Neuronal stem cell (in vitro differentiated cells): Measurements from ENCODE around the gene ARHGEF16.

Experiments
- DNase-seq: peaks from one replicate; pipeline ENCODE4 v3.0.0-alpha.2; 2013; ENCODE audit warnings: low spot score
- H2AFZ ChIP-seq: one replicate; pipeline ENCODE4 v1.6.1; 2013; ENCODE audit warnings: mild to moderate bottlenecking, low read length, inconsistent platforms
- H2AK5ac ChIP-seq: 2 replicates; pipeline ENCODE4 v1.6.1; 2013; ENCODE audit warnings: low read depth, mild to moderate bottlenecking, inconsistent platforms, low read length, moderate library complexity, mixed read lengths
- H2BK120ac ChIP-seq: 2 replicates; pipeline ENCODE4 v1.6.1; 2013; ENCODE audit warnings: low read depth, mild to moderate bottlenecking, inconsistent platforms, low read length, moderate library complexity, mixed read lengths
- H2BK12ac ChIP-seq: one replicate; pipeline ENCODE4 v1.6.1; 2013; ENCODE audit warnings: low read length, inconsistent platforms
- H2BK15ac ChIP-seq: 2 replicates; pipeline ENCODE4 v1.6.1; 2013; ENCODE audit warnings: mild to moderate bottlenecking, low read length, inconsistent platforms, mixed read lengths
- H2BK5ac ChIP-seq: one replicate; pipeline ENCODE4 v1.6.1; 2013; ENCODE audit warnings: inconsistent platforms, mild to moderate bottlenecking, low read length, moderate library complexity
- H3K14ac ChIP-seq: one replicate; pipeline ENCODE4 v1.6.1; 2013; ENCODE audit warnings: low read length, inconsistent platforms
- H3K18ac ChIP-seq: 2 replicates; pipeline ENCODE4 v1.6.1; 2013; ENCODE audit warnings: low read length, inconsistent platforms
- H3K23ac ChIP-seq: 2 replicates; pipeline ENCODE4 v1.6.1; 2013; ENCODE audit warnings: low read depth, mild to moderate bottlenecking, mixed read lengths, low read length, inconsistent platforms; ENCODE audit not compliant: poor library complexity
- H3K27ac ChIP-seq: replicated peaks from 3 replicates; pipeline ENCODE4 v1.5.1; 2013; ENCODE audit warnings: low read length, inconsistent platforms
- H3K27me3 ChIP-seq, 3 experiments: 2 replicates each; pipeline ENCODE4 v1.6.1; 2013; ENCODE audit warnings: low read length in 3 of 3, mild to moderate bottlenecking in 2 of 3, inconsistent platforms in 1 of 3, low read depth in 1 of 3, mixed read lengths in 1 of 3, moderate library complexity in 1 of 3; ENCODE audit not compliant: control insufficient read depth in 3 of 3, insufficient read depth in 3 of 3
- H3K36me3 ChIP-seq, 2 donors: replicated peaks in 1 of 2; 2 replicates each; pipeline ENCODE4 v1.6.1; 2013; ENCODE audit warnings: low read length in 2 of 2; ENCODE audit not compliant: control insufficient read depth in 2 of 2, insufficient read depth in 2 of 2
- H3K4ac ChIP-seq: 2 replicates; pipeline ENCODE4 v1.6.1; 2013; ENCODE audit warnings: inconsistent platforms, mild to moderate bottlenecking, low read length, moderate library complexity
- H3K4me1 ChIP-seq, 2 donors: 1 replicate in 1 of 2; 2 replicates in 1 of 2; pipeline ENCODE4 v1.6.1; 2013; ENCODE audit warnings: low read length in 2 of 2, low read depth in 1 of 2; ENCODE audit not compliant: control insufficient read depth in 2 of 2, insufficient read depth in 1 of 2
- H3K4me2 ChIP-seq: one replicate; pipeline ENCODE4 v1.6.1; 2013; ENCODE audit warnings: mild to moderate bottlenecking, low read length, inconsistent platforms; ENCODE audit not compliant: insufficient read depth, poor library complexity, severe bottlenecking
- H3K4me3 ChIP-seq, 2 donors: 2 replicates each; pipeline ENCODE4 v1.5.1; 2013; ENCODE audit warnings: low read length in 2 of 2, mild to moderate bottlenecking in 2 of 2, inconsistent platforms in 1 of 2, moderate library complexity in 1 of 2
- H3K79me1 ChIP-seq: one replicate; pipeline ENCODE4 v1.6.1; 2013; ENCODE audit warnings: low read depth, mild to moderate bottlenecking, inconsistent platforms, low read length, moderate library complexity
- H3K9ac ChIP-seq: one replicate; pipeline ENCODE4 v1.6.1; 2013; ENCODE audit warnings: mild to moderate bottlenecking, low read depth, low read length, inconsistent platforms; ENCODE audit not compliant: poor library complexity
- H3K9me3 ChIP-seq, 2 donors: replicated peaks in 1 of 2; 2 replicates each; pipeline versions ENCODE3 to v1.6.1; 2013; ENCODE audit warnings: low read length in 2 of 2, mild to moderate bottlenecking in 2 of 2, inconsistent platforms in 1 of 2, low read depth in 1 of 2, mixed read lengths in 1 of 2, moderate library complexity in 1 of 2; ENCODE audit not compliant: control insufficient read depth in 2 of 2, insufficient read depth in 1 of 2
- H4K8ac ChIP-seq: one replicate; pipeline ENCODE4 v1.6.1; 2013; ENCODE audit warnings: low read depth, mild to moderate bottlenecking, inconsistent platforms, low read length, moderate library complexity
- H4K91ac ChIP-seq: one replicate; pipeline ENCODE4 v1.6.1; 2013; ENCODE audit warnings: low read length, low read depth, mild to moderate bottlenecking, inconsistent platforms; ENCODE audit not compliant: poor library complexity
- WGBS, 2 donors: extraction: QIAGEN DNeasy Blood & Tissue Kit; methylation state at CpG; one replicate each; pipeline ENCODE4 v1.1.7; 2013; ENCODE audit warnings: missing lambda C conversion rate in 2 of 2, mixed read lengths in 1 of 2; ENCODE audit not compliant: insufficient read length in 2 of 2, insufficient replicate concordance in 1 of 2; ENCODE audit errors: extremely low coverage in 2 of 2; 5-methylcytosine and 5-hydroxymethylcytosine counted together

Gene ARHGEF16

DNA sequence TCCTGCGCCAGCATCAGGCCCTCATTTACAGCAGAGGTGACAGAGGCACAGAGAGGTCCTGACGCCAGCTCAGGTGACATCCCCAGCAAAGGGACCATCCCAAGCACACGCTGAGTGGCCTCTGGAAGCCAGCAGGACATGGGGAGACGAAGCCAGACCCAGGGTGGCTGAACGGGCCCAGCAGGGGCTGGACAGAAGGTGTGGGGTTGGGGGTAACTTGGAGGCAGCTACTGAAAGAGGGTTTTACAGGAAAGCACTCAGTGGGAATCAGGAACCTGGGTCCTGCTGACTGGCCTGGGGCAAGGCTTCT lies 1.6 kb upstream of the ARHGEF16 start:
- Histone ChIP-seq H2BK120ac (no peak overlapping the region), H2AK5ac (peak overlapping the region; percentile 20), H4K8ac (no peak overlapping the region), H3K9me3 (no peaks in the 10 kb centered on the region), H3K14ac (no peak overlapping the region), H3K36me3 (no peaks in the 10 kb centered on the region), H3K4me1 (peaks cover 10 to 13% of the 10 kb centered on the region in 2 donors), H3K27me3 (peaks cover 0 to 14% (median 5%) of the 10 kb centered on the region in 3 experiments), H2BK5ac (peak overlapping the region; percentile 8), H3K79me1 (peaks cover 3% of the 10 kb centered on the region), H2BK15ac (peak overlapping the region; percentile 13), H2AFZ (peak overlapping the region; percentile 15), H3K4me3 (no peak overlapping the region), H3K18ac (peak overlapping the region; percentile 85), H3K27ac (no peak overlapping the region), H3K9ac (peak overlapping the region; percentile 71), H2BK12ac (no peak overlapping the region), H3K23ac (peak overlapping the region; percentile 85), H3K4ac (no peak overlapping the region), H4K91ac (no peak overlapping the region), H3K4me2 (no peak overlapping the region)
- WGBS, 2 donors = no CpG with 5 or more reads among the region's 5 CpGs
- no peak for DNase-seq

DNA sequence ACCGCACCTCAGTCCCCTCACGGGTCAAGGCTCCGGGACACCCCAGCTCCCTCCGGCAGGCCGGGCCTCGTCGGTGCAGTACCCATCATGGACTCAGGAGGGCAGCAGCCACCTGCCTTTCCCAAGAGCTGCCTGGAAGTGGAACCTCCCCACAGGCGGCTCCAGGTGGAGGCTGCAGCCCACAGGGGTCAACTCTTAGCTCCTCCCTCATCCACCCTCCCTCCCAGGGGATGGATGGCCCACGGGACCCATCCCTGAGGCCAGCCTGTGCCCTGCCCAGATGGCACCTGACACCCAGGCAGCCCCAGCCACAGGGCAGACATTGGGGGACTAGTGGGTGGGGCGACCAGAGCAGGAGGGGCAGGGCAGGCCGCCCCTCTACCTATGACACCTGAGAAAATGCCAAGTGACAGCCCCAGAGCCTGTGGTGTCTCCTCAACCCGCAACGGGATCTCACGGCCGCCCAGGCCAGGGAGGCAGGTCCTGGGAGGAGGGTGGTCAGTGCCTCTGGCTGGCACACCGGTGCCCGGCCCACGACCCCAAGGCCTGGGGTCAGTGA lies 1.2 kb upstream of the ARHGEF16 start:
- H3K4me1 ChIP-seq = peaks cover 15 to 18% of the 10 kb centered on the region in 2 donors
- H3K14ac ChIP-seq = peak overlapping the region; percentile 82
- H4K91ac ChIP-seq = peak overlapping the region; percentile 85
- peak overlapping the region; percentile 99 for H2AK5ac ChIP-seq
- no peak overlapping the region for H3K4ac ChIP-seq
- WGBS, 2 donors = no CpG with 5 or more reads among the region's 18 CpGs
- peak overlapping the region; percentile 94 for H2BK15ac ChIP-seq
- H3K9me3 ChIP-seq = no peaks in the 10 kb centered on the region
- H2BK12ac ChIP-seq = peak overlapping the region; percentile 63
- no peak overlapping the region for H3K4me2 ChIP-seq
- peak overlapping the region; percentile 85 for H3K23ac ChIP-seq
- H3K9ac ChIP-seq = peak overlapping the region; percentile 60
- peak overlapping the region; percentile 15 for H2AFZ ChIP-seq
- no peak overlapping the region for H2BK120ac ChIP-seq
- peak overlapping the region; percentile 76 for H3K18ac ChIP-seq
- H2BK5ac ChIP-seq = peak overlapping the region; percentile 39
- peak; percentile 75 for DNase-seq
- peak overlapping the region; percentile 65 for H4K8ac ChIP-seq
- no peak overlapping the region for H3K4me3 ChIP-seq
- peaks cover 0 to 14% (median 5%) of the 10 kb centered on the region in 3 experiments for H3K27me3 ChIP-seq
- no peaks in the 10 kb centered on the region for H3K36me3 ChIP-seq
- peak overlapping the region; percentile 38 for H3K27ac ChIP-seq
- H3K79me1 ChIP-seq = peaks cover 3% of the 10 kb centered on the region

DNA sequence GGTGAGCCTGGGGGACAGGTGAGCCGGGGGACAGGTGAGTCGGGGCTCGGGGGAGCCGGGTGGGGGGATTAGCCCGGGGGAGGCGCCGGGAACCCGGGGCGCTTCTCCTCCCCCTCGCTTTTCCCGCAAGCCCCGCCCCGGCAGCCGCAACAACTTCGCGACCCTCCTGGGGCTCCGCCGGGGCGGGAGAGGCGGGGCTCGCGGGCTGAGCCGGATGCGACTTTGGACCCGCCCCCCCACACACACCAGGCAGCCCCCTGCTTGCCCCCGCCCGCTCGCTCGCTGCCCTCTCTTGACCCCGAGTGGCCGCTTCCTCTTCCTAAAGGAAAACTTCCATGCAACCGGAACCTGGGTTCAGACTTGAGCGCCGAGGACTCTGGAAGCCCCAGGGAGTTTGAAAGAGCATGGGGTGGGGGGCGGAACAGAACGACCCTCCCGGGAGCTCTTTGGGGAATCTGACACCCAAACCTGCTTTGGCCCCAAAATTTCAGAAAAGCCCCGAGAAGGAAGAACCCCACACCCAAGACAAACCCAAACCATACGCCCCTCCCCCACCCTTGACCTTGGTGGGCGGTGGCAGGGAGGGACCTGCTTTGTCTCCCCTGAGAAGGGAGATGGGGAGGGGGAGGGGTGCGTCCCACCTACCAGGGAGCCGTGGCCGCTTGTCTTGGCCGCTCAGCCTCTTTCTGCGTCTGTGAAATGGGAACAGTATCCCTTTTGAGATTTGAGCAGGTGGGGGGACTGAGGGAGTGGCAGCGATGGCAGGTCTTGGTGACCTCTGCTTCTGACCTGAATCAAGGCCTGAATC lies 550 bp downstream of the ARHGEF16 start:
- Histone ChIP-seq H2BK12ac (peak overlapping the region; percentile 97), H3K27me3 (peaks cover 0 to 11% (median 5%) of the 10 kb centered on the region in 3 experiments), H3K9ac (peak overlapping the region; percentile 86), H3K9me3 (no peaks in the 10 kb centered on the region), H3K4me2 (peak overlapping the region; percentile 100), H3K18ac (peak overlapping the region; percentile 95), H2AFZ (peak overlapping the region; percentile 94), H2BK5ac (peak overlapping the region; percentile 75), H3K27ac (no peak overlapping the region), H4K8ac (peak overlapping the region; percentile 3), H3K79me1 (peaks cover 3% of the 10 kb centered on the region), H3K4me1 (peaks cover 20 to 21% of the 10 kb centered on the region in 2 donors), H2BK15ac (peak overlapping the region; percentile 89), H3K23ac (peak overlapping the region; percentile 95), H4K91ac (no peak overlapping the region), H3K4ac (no peak overlapping the region), H2AK5ac (peak overlapping the region; percentile 24), H3K4me3 (peak overlapping the region; percentile 53 to 82), H3K36me3 (no peaks in the 10 kb centered on the region), H2BK120ac (no peak overlapping the region), H3K14ac (no peak overlapping the region)
- peak; percentile 50 for DNase-seq
- no CpG with 5 or more reads among the region's 46 CpGs for WGBS, 2 donors
